Suppressor macrophage (primary cell): Measurements from ENCODE around the gene CAPNS2.

Source experiments
- DNase-seq, 4 experiments: peaks; one replicate each; pipeline ENCODE4 v3.0.0-alpha.2; 2020 to 2022
- total RNA-seq, 17 experiments: gene quantifications; one replicate each; lab custom pipeline; 2026; ENCODE audit warnings: mixed read lengths in 6 of 17, inconsistent platforms in 3 of 17; lab: John Stamatoyannopoulos, UW

Gene CAPNS2
- 0 to 1.3 (median 0.33) reads per million in 17 experiments for total RNA-seq

GRCh38 chr16:55566432-55567175 lies at the start of gene CAPNS2:
CAPNS2 (plus strand) TSS chr16:55566684; CDS start chr16:55566757, 73 bp downstream.
- DNase-seq = peak; percentile 44 to 74 (median 68)

- DNase-seq = no peak
Measured at GRCh38 chr16:55521792-55522191, 44.7 kb upstream of the CAPNS2 start.

- no peak for DNase-seq
Measured at GRCh38 chr16:55526441-55526840, 40.0 kb upstream of the CAPNS2 start.

- DNase-seq = no peak
Measured at GRCh38 chr16:55527885-55528284, 38.6 kb upstream of the CAPNS2 start.

- no peak for DNase-seq
Measured at GRCh38 chr16:55529018-55529417, 37.5 kb upstream of the CAPNS2 start.

- no peak for DNase-seq
Measured at GRCh38 chr16:55530316-55530856, 36.1 kb upstream of the CAPNS2 start.

GRCh38 chr16:55532227-55532626 lies 34.3 kb upstream of the CAPNS2 start:
- no peak for DNase-seq

- peak; percentile 14 to 91 (median 62) for DNase-seq
Measured at GRCh38 chr16:55534756-55535155, 31.7 kb upstream of the CAPNS2 start.

GRCh38 chr16:55539049-55539448 lies 27.4 kb upstream of the CAPNS2 start:
- peak; percentile 21 to 85 (median 60) for DNase-seq

GRCh38 chr16:55539488-55539887 lies 27.0 kb upstream of the CAPNS2 start:
- no peak for DNase-seq

GRCh38 chr16:55540221-55540620 lies 26.3 kb upstream of the CAPNS2 start:
- no peak for DNase-seq

GRCh38 chr16:55542459-55543082 lies 23.9 kb upstream of the CAPNS2 start:
- DNase-seq = peak in 2 of 4 experiments; percentile 31 to 34

- DNase-seq = peak in 3 of 4 experiments; percentile 18 to 52 (median 24)
Measured at GRCh38 chr16:55543472-55543871, 23.0 kb upstream of the CAPNS2 start.

GRCh38 chr16:55552621-55553020 lies 13.9 kb upstream of the CAPNS2 start:
- no peak for DNase-seq

GRCh38 chr16:55555436-55555835 lies 11.0 kb upstream of the CAPNS2 start:
- no peak for DNase-seq

- no peak for DNase-seq
Measured at GRCh38 chr16:55557186-55557585, 9.3 kb upstream of the CAPNS2 start.

GRCh38 chr16:55559233-55559632 lies 7.3 kb upstream of the CAPNS2 start:
- DNase-seq = no peak

GRCh38 chr16:55559933-55560516 lies 6.5 kb upstream of the CAPNS2 start:
- DNase-seq = no peak

GRCh38 chr16:55561319-55561848 lies 5.1 kb upstream of the CAPNS2 start:
- DNase-seq = no peak

- DNase-seq = no peak
Measured at GRCh38 chr16:55562936-55563335, 3.5 kb upstream of the CAPNS2 start.

GRCh38 chr16:55563797-55564196 lies 2.7 kb upstream of the CAPNS2 start:
- DNase-seq = no peak

- peak in 2 of 4 experiments; percentile 55 to 61 for DNase-seq
Measured at GRCh38 chr16:55565086-55565485, 1.4 kb upstream of the CAPNS2 start.

GRCh38 chr16:55567382-55567781 lies 898 bp downstream of the CAPNS2 start:
- DNase-seq = peak; percentile 23 to 64 (median 58)
